Mesothelial cell of epicardium (in vitro differentiated cells): ENCODE results near the gene KATNAL2. TPM values are rescaled to one million over a fixed set of nuclear protein-coding genes. Genes with fewer than 3 reads are reported as not detected.
A peak's percentile ranks its signal among the peaks of the same experiment; 100 is the strongest.

Source experiments
- DNase-seq, 2 experiments: peaks; one replicate each; pipeline ENCODE4 v3.0.0; 2021; ENCODE audit warnings: low spot score in 2 of 2; ENCODE audit not compliant: unreplicated experiment in 2 of 2
- H3K27ac Mint-ChIP-seq: 2 replicates; pipeline ENCODE4 v1.8.0; 2021; ENCODE audit warnings: mixed read lengths
- H3K27me3 Mint-ChIP-seq: 2 replicates; pipeline ENCODE4 v1.8.0; 2021; ENCODE audit warnings: low read depth, mixed read lengths
- H3K36me3 Mint-ChIP-seq: 2 replicates; pipeline ENCODE4 v1.8.0; 2021; ENCODE audit warnings: mixed read lengths
- H3K4me1 Mint-ChIP-seq: 2 replicates; pipeline ENCODE4 v1.8.0; 2021; ENCODE audit warnings: mixed read lengths
- H3K4me3 Mint-ChIP-seq: 2 replicates; pipeline ENCODE4 v1.8.0; 2021; ENCODE audit warnings: mild to moderate bottlenecking, moderate library complexity, mixed read lengths
- H3K9me3 Mint-ChIP-seq: 2 replicates; pipeline ENCODE4 v1.8.0; 2021; ENCODE audit warnings: mixed read lengths
- total RNA-seq: library from RNA; stranded (reverse); gene quantifications from 3 replicates; pipeline ENCODE4 v1.2.1, GENCODE V29; 2021
- TF ChIP-seq, protein P1 (sequence below): fragments of 200-600 bp; sonication (generic); IDR thresholded peaks from one replicate; pipeline ENCODE4 v1.5.0; 2021; ENCODE audit warnings: antibody characterized with exemption; ENCODE audit not compliant: unreplicated experiment

Gene KATNAL2
- total RNA-seq, 1 donor from 2014 or later: 8.9 TPM

GRCh38 chr18:47080872-47081271 lies 163.5 kb downstream of the KATNAL2 start:
- H3K27ac Mint-ChIP-seq: no peak overlapping the region

GRCh38 chr18:47081578-47081977 lies 164.2 kb downstream of the KATNAL2 start:
- TF ChIP-seq, protein P1, sequence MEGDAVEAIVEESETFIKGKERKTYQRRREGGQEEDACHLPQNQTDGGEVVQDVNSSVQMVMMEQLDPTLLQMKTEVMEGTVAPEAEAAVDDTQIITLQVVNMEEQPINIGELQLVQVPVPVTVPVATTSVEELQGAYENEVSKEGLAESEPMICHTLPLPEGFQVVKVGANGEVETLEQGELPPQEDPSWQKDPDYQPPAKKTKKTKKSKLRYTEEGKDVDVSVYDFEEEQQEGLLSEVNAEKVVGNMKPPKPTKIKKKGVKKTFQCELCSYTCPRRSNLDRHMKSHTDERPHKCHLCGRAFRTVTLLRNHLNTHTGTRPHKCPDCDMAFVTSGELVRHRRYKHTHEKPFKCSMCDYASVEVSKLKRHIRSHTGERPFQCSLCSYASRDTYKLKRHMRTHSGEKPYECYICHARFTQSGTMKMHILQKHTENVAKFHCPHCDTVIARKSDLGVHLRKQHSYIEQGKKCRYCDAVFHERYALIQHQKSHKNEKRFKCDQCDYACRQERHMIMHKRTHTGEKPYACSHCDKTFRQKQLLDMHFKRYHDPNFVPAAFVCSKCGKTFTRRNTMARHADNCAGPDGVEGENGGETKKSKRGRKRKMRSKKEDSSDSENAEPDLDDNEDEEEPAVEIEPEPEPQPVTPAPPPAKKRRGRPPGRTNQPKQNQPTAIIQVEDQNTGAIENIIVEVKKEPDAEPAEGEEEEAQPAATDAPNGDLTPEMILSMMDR: no peak
- no peaks in the 10 kb centered on the region for H3K27me3 Mint-ChIP-seq
- no peaks in the 10 kb centered on the region for H3K36me3 Mint-ChIP-seq
- no peak overlapping the region for H3K4me3 Mint-ChIP-seq
- H3K27ac Mint-ChIP-seq: no peak overlapping the region
- no peak for DNase-seq
- H3K4me1 Mint-ChIP-seq: no peaks in the 10 kb centered on the region
- no peaks in the 10 kb centered on the region for H3K9me3 Mint-ChIP-seq

More at GRCh38 chr18:47080872-47081271, 163.5 kb downstream of the KATNAL2 start:
- TF ChIP-seq, protein P1: no peak
- no peaks in the 10 kb centered on the region for H3K27me3 Mint-ChIP-seq
- no peaks in the 10 kb centered on the region for H3K4me1 Mint-ChIP-seq
- no peaks in the 10 kb centered on the region for H3K9me3 Mint-ChIP-seq
- no peaks in the 10 kb centered on the region for H3K36me3 Mint-ChIP-seq
- DNase-seq: no peak
- no peak overlapping the region for H3K4me3 Mint-ChIP-seq

DNA sequence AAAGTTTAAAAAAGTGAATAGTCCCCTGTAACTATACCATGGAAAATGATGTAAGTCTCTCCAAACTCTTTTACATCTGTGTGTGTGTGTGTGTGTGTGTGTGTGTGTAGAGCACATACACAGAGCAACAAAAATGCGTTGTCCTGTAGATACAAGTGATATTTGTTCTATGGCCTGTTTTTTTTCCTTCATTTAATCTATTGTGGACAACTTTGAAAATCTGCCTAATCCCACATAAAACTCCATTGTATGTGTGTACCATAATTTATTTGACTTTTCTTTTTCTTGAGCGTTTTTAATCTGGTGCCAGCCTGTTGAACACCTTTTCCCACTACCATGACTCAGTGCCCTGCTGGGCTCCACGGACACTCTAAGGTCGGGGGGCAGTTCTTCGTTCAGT lies 170.3 kb downstream of the KATNAL2 start:
- Mint-ChIP-seq H3K27ac (no peak overlapping the region), H3K36me3 (no peaks in the 10 kb centered on the region), H3K4me3 (no peak overlapping the region), H3K27me3 (no peaks in the 10 kb centered on the region), H3K9me3 (no peaks in the 10 kb centered on the region), H3K4me1 (no peaks in the 10 kb centered on the region)
- TF ChIP-seq, protein P1: no peak
- DNase-seq: no peak

DNA sequence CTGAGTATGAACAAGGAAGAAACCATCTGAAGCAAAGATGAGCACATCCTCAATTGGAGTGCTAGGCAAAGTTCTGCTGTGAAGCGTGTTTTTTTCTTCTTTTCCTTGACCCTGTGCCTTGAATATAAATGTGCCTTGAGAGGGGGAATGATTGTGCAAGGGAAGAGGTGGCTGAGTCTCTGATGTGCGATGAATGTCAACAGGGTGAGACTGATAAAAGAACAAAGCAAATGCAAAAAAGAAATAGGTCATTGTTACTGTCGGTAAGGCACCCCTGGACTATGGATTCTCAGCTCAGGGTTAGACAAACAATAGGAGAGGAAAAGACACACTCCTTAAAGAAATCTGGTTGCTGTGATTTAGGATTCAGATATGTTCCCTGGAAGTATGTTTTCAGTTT lies 178.4 kb downstream of the KATNAL2 start:
- Mint-ChIP-seq H3K27me3 (no peaks in the 10 kb centered on the region), H3K4me3 (no peak overlapping the region), H3K36me3 (no peaks in the 10 kb centered on the region), H3K9me3 (no peaks in the 10 kb centered on the region), H3K27ac (no peak overlapping the region), H3K4me1 (no peaks in the 10 kb centered on the region)
- TF ChIP-seq, protein P1: no peak
- no peak for DNase-seq

GRCh38 chr18:47100212-47100831 lies 182.9 kb downstream of the KATNAL2 start:
- no peak overlapping the region for H3K4me3 Mint-ChIP-seq
- H3K9me3 Mint-ChIP-seq: no peaks in the 10 kb centered on the region
- no peaks in the 10 kb centered on the region for H3K27me3 Mint-ChIP-seq
- no peak overlapping the region for H3K27ac Mint-ChIP-seq
- H3K36me3 Mint-ChIP-seq: peaks cover 5% of the 10 kb centered on the region
- TF ChIP-seq, protein P1: peak; percentile 69
- H3K4me1 Mint-ChIP-seq: no peaks in the 10 kb centered on the region
- peak in 1 of 2 experiments; percentile 62 for DNase-seq
